DMS153 (cell line): Measurements from ENCODE around the gene SCAF11.

Source experiments
- DNase-seq: peaks from one replicate; lab custom pipeline; 2025; lab: John Stamatoyannopoulos, UW

Gene SCAF11

DNA sequence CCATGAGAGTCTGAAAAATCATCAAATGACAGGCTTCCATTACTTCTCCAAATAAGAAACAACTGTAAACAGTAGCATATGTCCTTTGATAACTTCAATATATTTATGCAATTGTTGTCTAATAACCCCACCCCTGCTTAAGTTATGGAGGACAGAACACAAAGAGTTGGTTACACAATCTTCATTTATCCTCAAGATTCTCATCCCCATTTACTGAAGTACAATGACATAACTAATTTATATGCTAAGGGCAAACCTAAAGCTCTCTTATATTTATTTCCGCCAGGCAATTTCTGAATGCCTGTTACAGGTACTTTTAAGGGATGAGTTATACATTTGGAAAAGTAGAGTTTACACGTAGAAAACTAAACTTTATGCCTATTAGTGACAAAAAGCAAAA, 12.3 kb downstream of the SCAF11 start:
- no peak for DNase-seq

DNA sequence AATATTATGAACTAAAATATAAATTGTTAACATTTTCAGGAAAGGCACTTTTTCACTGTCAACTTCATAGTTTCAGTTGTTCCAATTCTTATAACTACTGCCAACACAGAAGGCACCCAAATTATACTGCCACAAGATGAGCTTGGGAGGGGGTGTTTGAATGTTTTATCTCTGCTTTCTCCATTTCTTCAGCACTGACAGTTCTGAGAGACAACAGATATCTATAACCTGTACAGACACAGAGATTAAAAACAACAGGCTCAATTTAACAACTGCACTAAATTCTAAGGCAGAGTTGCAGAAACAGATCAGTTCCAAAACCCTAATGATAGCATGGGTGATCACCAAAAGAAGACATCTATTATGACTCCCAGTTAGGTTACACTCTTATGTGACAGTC, 12.8 kb downstream of the SCAF11 start:
- DNase-seq = no peak

- no peak for DNase-seq
Observed at GRCh38 chr12:45975506-45975905, 14.9 kb downstream of the SCAF11 start.

DNA sequence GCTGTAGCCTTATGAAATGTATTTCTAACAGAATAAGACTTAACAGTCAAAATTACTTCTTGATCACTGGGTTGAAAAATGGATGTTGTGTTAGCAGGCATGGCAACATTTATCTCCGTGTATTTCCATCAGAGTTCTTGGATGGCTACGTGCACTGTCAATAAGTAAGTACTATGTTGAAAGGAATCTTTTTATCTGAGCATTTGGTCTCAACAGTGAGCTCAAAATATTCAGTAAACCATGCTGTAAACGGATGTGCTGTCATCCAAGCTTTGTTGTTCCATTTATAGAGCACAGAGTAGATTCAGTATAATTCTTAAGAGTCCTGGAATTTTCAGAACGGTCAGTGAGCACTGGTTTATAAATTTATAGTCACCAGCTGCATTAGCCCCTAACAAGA, 15.5 kb downstream of the SCAF11 start:
- DNase-seq = no peak

GRCh38 chr12:45974171-45974719, 16.1 kb downstream of the SCAF11 start:
- DNase-seq = no peak

DNA sequence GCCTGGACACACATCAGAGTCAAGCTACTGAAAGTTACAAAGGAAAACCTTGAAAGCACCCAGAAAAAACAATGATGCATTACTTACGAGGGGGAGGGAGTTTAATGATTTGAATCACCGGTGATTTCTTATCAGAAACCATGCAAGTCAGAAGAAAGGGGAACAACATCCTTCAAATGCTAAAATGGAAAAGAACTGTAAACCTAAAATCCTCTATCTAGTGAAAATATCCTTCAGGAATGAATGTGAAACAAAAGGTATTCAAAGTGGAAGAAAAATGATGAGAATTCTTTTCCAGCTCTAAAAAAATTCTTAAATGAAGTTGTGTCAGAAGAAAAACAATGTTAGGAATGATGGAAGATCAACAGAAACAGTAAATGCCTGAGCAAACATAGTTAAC, 16.8 kb downstream of the SCAF11 start:
- DNase-seq = no peak

GRCh38 chr12:45970391-45970790, 20.0 kb downstream of the SCAF11 start:
- DNase-seq = no peak

- no peak for DNase-seq
Observed at GRCh38 chr12:45969084-45969483, 21.3 kb downstream of the SCAF11 start.

DNA sequence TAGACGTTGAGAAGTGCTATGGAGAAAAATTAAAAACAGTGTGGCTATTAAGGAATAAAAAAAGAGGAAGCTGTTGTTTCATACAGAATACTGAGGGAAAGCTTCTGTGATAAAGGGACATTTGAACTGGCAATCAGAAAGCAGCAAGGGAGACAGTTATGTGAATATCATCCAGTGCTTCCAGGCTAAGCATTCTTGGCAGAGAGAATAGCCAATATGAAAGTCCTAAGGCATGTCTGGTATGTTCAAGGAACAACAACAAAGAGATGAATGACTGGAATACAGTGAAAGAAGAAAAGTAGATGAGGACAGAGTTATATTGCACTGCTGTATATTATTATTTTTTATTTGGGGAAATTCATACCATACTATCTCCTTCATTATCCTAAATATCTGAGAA, 23.9 kb downstream of the SCAF11 start:
- DNase-seq = no peak

DNA sequence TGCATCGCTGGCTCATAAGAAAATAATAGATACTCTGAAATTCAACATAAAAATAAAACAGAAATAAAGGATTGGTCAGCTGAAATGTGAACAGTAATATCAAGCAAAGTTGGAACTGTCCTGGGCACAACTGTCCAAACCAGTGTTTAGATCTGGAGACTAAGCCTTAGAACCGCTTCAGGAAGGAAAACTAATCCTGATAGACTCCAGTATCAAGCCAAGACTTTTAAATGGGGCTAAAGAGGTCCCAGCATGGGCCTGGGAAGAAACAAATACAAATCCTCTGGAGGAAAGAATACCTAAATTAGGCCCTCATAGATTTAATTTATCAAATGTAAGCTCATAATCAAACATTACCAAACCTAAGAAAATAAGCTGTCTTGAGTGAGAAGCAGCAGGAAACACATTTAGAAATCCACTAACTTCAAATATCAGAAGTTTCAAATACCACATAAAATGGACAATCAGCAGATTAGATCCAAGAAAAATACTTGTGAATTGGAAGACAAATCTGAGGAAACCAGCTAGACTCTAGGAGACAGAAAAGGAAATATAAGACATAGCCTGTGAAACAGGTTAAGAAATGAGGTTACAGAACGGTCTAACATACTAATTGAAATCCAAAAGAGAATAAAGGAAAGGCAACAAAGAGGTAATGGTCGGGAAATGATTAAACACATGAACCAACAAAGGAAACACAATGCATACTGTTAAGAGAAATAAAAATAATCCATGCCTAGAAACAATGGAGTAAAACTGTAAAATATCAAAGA, 27.6 kb downstream of the SCAF11 start:
- DNase-seq = no peak

GRCh38 chr12:45959728-45960127, 30.6 kb downstream of the SCAF11 start:
- no peak for DNase-seq

DNA sequence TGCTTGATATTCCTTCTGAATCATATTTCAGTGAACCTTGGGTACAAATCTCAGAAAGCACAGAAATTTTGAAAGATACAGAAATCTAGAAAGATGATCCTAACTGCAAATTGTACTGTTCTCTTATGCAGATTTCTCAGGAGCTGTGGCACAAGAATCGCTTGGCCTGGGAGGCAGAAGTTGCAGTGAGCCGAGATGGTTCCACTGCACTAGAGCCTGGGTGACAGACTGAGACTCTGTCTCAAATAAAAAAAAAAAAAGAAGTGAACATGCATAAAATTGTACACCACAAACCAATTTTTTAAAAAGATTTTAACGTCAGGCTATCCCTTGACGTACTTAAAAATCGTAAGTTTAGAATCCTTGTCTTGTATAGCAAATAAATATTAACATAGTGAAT, 31.3 kb downstream of the SCAF11 start:
- no peak for DNase-seq

DNA sequence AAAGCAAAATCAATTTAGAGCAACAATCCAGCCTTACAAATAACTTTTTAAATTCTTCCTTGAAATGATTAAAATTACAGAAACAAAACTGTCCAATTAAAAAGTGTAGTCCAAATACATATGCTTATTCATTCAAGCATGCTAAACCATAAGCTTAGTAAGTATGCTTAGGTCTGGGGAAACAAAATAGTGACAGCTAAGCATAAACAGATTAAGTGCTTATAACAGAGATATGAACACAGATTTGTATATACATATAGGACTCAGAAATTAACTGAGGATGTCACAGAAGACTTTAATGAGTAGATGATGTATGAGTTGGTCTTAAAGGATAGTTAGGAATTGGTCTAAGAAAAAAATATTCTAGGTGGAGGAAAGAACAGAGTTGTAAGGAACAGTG, 41.8 kb downstream of the SCAF11 start:
- DNase-seq = no peak

DNA sequence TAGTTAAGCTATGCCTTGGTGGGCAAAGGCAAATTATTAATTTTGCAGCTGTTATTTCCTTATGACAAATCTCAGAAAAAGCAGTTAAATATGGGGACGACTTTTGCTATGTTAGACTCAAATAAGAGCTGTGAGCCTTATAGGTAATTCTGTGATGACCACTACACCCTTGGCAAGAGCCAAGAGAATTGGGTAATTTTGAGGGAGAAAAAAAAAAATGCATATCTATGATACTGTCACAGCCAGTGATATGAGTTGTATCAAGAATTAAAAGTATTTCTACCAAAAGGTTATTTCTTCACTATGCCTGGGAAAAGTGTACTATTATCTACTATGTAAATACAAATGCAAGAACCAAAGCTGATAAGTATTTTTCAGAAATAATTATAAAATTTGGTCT, 43.9 kb downstream of the SCAF11 start:
- DNase-seq = no peak

DNA sequence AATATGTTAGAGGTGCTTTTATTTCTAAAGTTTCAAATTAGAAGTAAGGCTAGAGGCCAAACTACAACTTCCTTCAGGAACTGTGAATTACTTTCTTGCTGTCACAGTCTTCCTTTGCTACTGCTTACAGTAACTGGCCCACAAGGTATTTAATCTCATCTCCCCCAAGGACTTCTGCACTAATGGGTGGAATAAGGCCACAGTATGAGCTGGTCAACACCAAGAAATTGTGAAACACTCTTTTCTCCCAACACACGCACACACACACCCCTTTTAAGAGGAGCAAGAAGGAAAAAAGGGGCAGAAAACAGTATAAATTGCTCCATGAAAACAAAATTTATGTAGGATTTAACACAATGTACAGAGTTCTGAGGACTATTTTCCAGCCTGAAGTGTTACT, 45.6 kb downstream of the SCAF11 start:
- DNase-seq = no peak

- DNase-seq = no peak
Observed at GRCh38 chr12:45939759-45940158, 50.6 kb downstream of the SCAF11 start.

DNA sequence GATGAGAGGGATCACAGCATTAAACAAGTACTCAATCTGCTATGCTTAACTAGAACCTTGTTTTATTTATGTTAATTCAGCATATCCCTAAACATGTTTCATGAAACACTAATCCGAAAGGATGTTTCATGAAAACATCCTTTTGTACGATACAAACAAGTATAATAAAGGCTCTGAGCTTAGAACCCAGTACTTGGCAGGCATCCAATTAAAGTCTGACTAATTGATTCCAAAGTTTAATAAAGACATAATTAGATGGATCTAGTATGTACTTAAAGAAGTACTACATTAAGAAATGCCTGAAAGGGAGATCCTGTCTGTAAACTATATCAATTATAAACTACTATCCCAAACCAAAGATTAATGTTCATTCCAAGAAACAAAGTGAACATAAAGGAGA, 51.8 kb downstream of the SCAF11 start:
- DNase-seq = no peak

- no peak for DNase-seq
Observed at GRCh38 chr12:45934956-45935355, 55.4 kb downstream of the SCAF11 start.

- no peak for DNase-seq
Observed at GRCh38 chr12:45933504-45933903, 56.9 kb downstream of the SCAF11 start.

DNA sequence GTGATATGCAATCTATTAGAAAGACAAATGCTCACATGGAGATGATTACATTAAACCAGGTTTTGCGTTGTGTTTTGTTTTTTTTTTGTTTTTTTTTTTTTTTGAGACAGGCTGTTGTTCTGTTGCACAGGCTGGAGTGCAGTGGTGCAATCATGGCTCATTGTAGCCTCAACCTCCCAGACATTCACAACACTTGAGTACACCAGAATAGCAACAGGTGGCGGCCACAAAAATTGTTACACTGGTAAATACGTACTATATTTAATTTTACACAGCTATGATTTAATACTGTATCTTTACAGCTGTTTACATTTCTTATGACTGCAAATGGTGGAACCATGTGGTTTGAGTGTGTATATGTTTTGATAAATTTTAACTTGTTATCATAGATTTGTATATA, 60.0 kb downstream of the SCAF11 start:
- DNase-seq = no peak

- no peak for DNase-seq
Observed at GRCh38 chr12:45928309-45928708, 62.1 kb downstream of the SCAF11 start.

DNA sequence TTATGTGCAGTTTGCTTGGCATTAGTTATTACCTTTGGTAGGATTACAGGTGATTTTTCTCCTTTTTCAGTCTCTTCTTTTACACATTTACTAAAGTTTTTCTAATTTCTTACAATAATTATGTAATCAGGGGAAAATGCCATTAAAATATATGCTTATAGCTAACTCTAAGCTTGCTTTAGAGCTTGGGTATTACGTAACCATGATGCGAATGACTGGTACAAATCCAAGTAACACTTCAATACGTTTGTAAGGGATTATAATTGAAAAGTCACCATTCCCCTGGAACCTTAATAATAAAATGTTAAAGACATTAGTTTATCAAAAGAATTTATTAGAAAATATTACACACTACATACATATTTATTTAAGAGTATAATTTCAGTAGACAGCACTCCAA, 71.6 kb downstream of the SCAF11 start:
- no peak for DNase-seq

DNA sequence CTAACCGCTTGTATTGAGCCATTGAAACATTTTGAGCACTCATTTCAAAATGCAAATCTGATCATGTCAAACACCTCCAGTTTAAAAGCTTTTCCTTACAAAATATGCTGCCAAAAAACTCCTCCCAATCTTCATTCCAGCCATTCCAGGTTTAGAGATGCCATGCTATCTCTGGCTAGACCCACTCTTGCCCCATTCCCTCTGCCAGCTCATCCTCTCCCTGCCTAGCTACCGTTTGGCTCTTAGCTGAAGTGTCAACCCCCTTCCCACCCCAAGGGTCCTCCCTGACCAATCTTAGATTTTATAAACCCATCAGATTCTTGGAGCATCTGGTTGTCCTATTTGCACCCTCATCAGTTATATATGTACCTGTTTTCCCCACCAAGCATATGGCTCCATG, 75.0 kb downstream of the SCAF11 start:
- no peak for DNase-seq

GRCh38 chr12:45914090-45914489, 76.3 kb downstream of the SCAF11 start:
- no peak for DNase-seq
